Panc1 (cell line): ENCODE data around the gene HMCES. TPM values are rescaled to one million over a fixed set of nuclear protein-coding genes. Genes with fewer than 3 reads are reported as not detected.
"Not testable (repeated sequence)": the region's sequence is repeated elsewhere in the genome, so short reads cannot be mapped to it uniquely, and the experiment has no call there.

Experiments
- ATAC-seq: fragments of 200-7000 bp; cut with Tn5 transposase; 2 replicates; pipeline ENCODE4 v1.9.1; 2020; ENCODE audit warnings: mild to moderate bottlenecking, moderate library complexity
- BruUV-seq: library from RNA; stranded (reverse); fragments of 400-500 nt; replicated peaks from 2 replicates; lab custom pipeline; 2021; lab: Mats Ljungman, UMichigan
- CTCF ChIA-PET: fragments of 300-600 bp; sonication (Branson Sonifier 250); formaldehyde crosslinking; loops from one replicate; lab custom pipeline; 2022; ENCODE audit warnings: antibody characterized with exemption; lab: Charles Lee
- POLR2A ChIA-PET: fragments of 300-600 bp; sonication (Branson Sonifier 250); formaldehyde crosslinking; loops from one replicate; lab custom pipeline; 2022; ENCODE audit warnings: antibody characterized with exemption; lab: Charles Lee
- DNase-seq: peaks from one replicate; pipeline ENCODE4 v3.0.0-alpha.2; 2010; ENCODE audit warnings: low read depth, low spot score
- H3K27ac ChIP-seq: 2 replicates; pipeline ENCODE4 v1.5.1; 2011; ENCODE audit warnings: mild to moderate bottlenecking, low read length, inconsistent platforms
- H3K27me3 ChIP-seq: fragments of 200-500 bp; sonication (Bioruptor generic); 2 replicates; pipeline ENCODE4 v1.6.0; 2014; ENCODE audit warnings: low read length, inconsistent platforms; ENCODE audit not compliant: control insufficient read depth, insufficient read depth
- H3K36me3 ChIP-seq: fragments of 200-500 bp; sonication (Bioruptor generic); 2 replicates; pipeline ENCODE4 v1.5.1; 2014; ENCODE audit warnings: inconsistent platforms, mild to moderate bottlenecking, low read length, moderate library complexity; ENCODE audit not compliant: control insufficient read depth, insufficient read depth
- H3K4me1 ChIP-seq: 2 replicates; pipeline ENCODE4 v1.5.1; 2011; ENCODE audit warnings: inconsistent platforms, mild to moderate bottlenecking, low read length, moderate library complexity; ENCODE audit not compliant: control insufficient read depth, insufficient read depth
- H3K4me3 ChIP-seq, 2 experiments: 2 replicates each; pipeline ENCODE4 v1.5.1; 2011 to 2012; ENCODE audit warnings: low read depth in 2 of 2, low read length in 2 of 2, mild to moderate bottlenecking in 2 of 2, inconsistent platforms in 1 of 2, moderate library complexity in 1 of 2
- H3K9me3 ChIP-seq: fragments of 200-500 bp; sonication (Bioruptor generic); 2 replicates; pipeline ENCODE4 v1.5.1; 2014; ENCODE audit warnings: low read depth, mild to moderate bottlenecking, inconsistent platforms, low read length, moderate library complexity; ENCODE audit not compliant: control insufficient read depth, insufficient read depth
- CTCF ChIP-seq: fragments of 450-650 bp; IDR thresholded peaks from 2 replicates; pipeline ENCODE4 v1.5.1; 2017; ENCODE audit warnings: mild to moderate bottlenecking
- POLR2AphosphoS5 ChIP-seq: IDR thresholded peaks from 2 replicates; pipeline ENCODE4 v1.6.1; 2012; ENCODE audit warnings: mild to moderate bottlenecking, low read depth, low read length, moderate library complexity
- REST ChIP-seq, 2 experiments: IDR thresholded peaks; 2 replicates each; pipeline ENCODE4 v1.6.1; 2011 to 2012; ENCODE audit warnings: low read depth in 2 of 2, control low read depth in 1 of 2, low read length in 1 of 2, mild to moderate bottlenecking in 1 of 2, moderate library complexity in 1 of 2; ENCODE audit not compliant: insufficient read depth in 1 of 2
- SIN3A ChIP-seq: IDR thresholded peaks from 2 replicates; pipeline ENCODE4 v1.6.1; 2012; ENCODE audit warnings: low read depth, mild to moderate bottlenecking, low read length, moderate library complexity, borderline replicate concordance; ENCODE audit not compliant: insufficient read depth
- TCF7L2 ChIP-seq: IDR thresholded peaks from 2 replicates; pipeline ENCODE4 v1.6.1; 2011; ENCODE audit warnings: mild to moderate bottlenecking, low read depth, low read length, inconsistent platforms
- in situ Hi-C: cut with HindIII; loops from 2 replicates; pipeline ENCODE4 v1.10.0; 2016; ENCODE audit warnings: low sequenced_read_pairs, low pct_unique_long_range_greater_than_20kb
- intact Hi-C: fragments of 100-400 bp; cut with micrococcal nuclease; formaldehyde crosslinking; loops from one replicate; pipeline ENCODE4 v1.10.0; 2022; ENCODE audit not compliant: unreplicated experiment
- total RNA-seq: library from RNA; stranded (reverse); gene quantifications from one replicate; pipeline ENCODE4 v1.2.1, GENCODE V29; 2021; ENCODE audit not compliant: unreplicated experiment

HMCES gene
- total RNA-seq, 1 experiment from 2014 or later = 94.6 TPM

GRCh38 chr3:129347458-129347845 is 68.8 kb downstream of the HMCES start:
- intact Hi-C loops = no loop called here
- BruUV-seq = no TSS peak
- no peaks in the 10 kb centered on the region for H3K9me3 ChIP-seq
- ATAC-seq (no peak), DNase-seq (no peak)
- TF ChIP-seq CTCF (no peak), POLR2AphosphoS5 (no peak), SIN3A (no peak), REST (IDR thresholded peaks at IDR 0.05; ENCODE audit: insufficient read depth in 1 of 2, low read depth in 2 of 2, low read length in 1 of 2) (no peak), TCF7L2 (no peak)
- H3K27ac ChIP-seq = no peak overlapping the region
- in situ Hi-C loops = no loop called here
- no peaks in the 10 kb centered on the region for H3K27me3 ChIP-seq
- ChIA-PET CTCF (no interaction called here), POLR2A (no interaction called here)
- H3K4me1 ChIP-seq = peaks cover 9% of the 10 kb centered on the region; the same call in 1 of the 2 replicates
- H3K4me3 ChIP-seq = no peak overlapping the region
- H3K36me3 ChIP-seq = no peaks in the 10 kb centered on the region

GRCh38 chr3:129348734-129349133 is 70.1 kb downstream of the HMCES start:
- H3K36me3 ChIP-seq = no peaks in the 10 kb centered on the region
- POLR2A ChIA-PET = no interaction called here
- DNase-seq (no peak), ATAC-seq (no peak)
- no peak for TF ChIP-seq SIN3A
- no peak for TF ChIP-seq POLR2AphosphoS5
- TF ChIP-seq REST (IDR thresholded peaks at IDR 0.05; ENCODE audit: insufficient read depth in 1 of 2, low read depth in 2 of 2, low read length in 1 of 2) = no peak
- TF ChIP-seq TCF7L2 = no peak
- H3K27me3 ChIP-seq = no peaks in the 10 kb centered on the region
- H3K27ac ChIP-seq = no peak overlapping the region
- no peak overlapping the region for H3K4me3 ChIP-seq
- H3K9me3 ChIP-seq = no peaks in the 10 kb centered on the region
- CTCF ChIA-PET = no interaction called here
- peaks cover 5% of the 10 kb centered on the region; the same call in 1 of the 2 replicates for H3K4me1 ChIP-seq
- BruUV-seq = no TSS peak
- in situ Hi-C loops = no loop called here
- intact Hi-C loops = no loop called here

- BruUV-seq, H3K36me3 ChIP-seq, H3K4me1 ChIP-seq, in situ Hi-C loops, H3K27me3 ChIP-seq, ATAC-seq, DNase-seq, POLR2A ChIA-PET, H3K27ac ChIP-seq, H3K4me3 ChIP-seq, H3K9me3 ChIP-seq, intact Hi-C loops, CTCF ChIA-PET: not testable (repeated sequence)
Measured at GRCh38 chr3:129349169-129349568, 70.5 kb downstream of the HMCES start.
